ENCODE data around the gene LDLRAD4.

LDLRAD4 gene

DNA sequence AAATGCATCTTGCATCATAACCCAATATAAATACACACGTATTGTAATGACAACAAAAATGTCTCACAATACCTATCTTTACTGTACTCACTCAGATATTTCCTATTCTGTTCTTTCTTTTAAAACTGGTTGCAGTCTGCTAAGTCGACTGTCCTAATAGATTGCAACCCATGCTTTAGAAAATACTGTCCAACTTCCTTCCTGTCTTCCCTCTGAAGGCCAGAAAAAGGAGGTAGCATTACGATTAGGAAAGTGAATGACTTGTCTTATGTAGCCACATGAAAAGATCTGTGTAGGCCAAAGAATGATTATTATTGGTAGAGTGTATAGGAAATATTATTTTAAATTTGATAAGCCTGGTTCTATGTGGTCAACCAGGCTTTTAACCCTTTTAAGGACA, 373.7 kb downstream of the LDLRAD4 start:
- in situ Hi-C loops (cut with HindIII; ENCODE audit: low sequenced_read_pairs), result no loop called here
- H3K4me3 ChIP-seq (ENCODE audit: low read depth, low read length), result no peak overlapping the region
- no peak for DNase-seq (ENCODE audit: low read depth)
- TF ChIP-seq, protein P1, sequence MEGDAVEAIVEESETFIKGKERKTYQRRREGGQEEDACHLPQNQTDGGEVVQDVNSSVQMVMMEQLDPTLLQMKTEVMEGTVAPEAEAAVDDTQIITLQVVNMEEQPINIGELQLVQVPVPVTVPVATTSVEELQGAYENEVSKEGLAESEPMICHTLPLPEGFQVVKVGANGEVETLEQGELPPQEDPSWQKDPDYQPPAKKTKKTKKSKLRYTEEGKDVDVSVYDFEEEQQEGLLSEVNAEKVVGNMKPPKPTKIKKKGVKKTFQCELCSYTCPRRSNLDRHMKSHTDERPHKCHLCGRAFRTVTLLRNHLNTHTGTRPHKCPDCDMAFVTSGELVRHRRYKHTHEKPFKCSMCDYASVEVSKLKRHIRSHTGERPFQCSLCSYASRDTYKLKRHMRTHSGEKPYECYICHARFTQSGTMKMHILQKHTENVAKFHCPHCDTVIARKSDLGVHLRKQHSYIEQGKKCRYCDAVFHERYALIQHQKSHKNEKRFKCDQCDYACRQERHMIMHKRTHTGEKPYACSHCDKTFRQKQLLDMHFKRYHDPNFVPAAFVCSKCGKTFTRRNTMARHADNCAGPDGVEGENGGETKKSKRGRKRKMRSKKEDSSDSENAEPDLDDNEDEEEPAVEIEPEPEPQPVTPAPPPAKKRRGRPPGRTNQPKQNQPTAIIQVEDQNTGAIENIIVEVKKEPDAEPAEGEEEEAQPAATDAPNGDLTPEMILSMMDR (IDR thresholded peaks at IDR 0.05; ENCODE audit: low read depth, low read length, missing control alignments), result no peak

DNA sequence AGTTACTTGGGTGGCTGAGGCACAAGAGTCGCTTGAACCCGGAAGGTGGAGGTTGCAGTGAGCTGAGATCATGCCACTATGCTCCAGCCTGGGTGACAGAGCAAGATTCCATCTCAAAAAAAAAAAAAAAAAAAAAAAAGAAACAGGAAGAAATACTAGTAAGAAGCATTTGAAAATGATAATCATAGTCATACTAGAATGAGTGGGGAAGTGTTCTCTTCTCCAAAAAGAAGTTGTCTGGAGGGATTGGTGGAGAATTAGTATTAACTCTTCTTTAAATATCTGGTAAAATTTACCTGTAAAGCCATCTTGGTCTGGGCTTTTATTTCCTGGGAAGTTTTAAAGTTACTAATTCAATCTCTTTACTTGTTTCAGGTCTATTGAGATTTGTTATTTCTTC, 376.0 kb downstream of the LDLRAD4 start:
- no peak for DNase-seq (ENCODE audit: low read depth)
- in situ Hi-C loops (cut with HindIII; ENCODE audit: low sequenced_read_pairs), result no loop called here
- no peak overlapping the region for H3K4me3 ChIP-seq (ENCODE audit: low read depth, low read length)
- TF ChIP-seq, protein P1 (IDR thresholded peaks at IDR 0.05; ENCODE audit: low read depth, low read length, missing control alignments), result no peak

DNA sequence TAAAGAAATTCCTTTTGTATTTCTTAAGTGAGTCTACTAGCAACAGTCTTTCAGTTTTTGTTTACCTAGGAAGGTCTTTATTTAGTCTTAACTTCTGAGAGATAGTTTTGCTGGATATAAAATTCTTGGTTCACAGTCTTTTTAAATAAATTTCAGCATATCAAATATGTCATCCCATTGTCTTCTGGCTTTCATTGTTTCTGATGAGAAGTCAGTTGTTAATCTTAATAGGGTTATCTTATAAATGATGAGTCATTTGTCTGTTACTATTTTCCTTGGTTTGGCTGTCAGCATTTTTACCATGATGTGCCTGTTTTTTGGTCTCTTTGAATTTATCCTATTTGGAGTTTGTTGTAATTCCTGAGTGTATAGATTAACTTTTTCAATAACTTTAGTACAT, 378.5 kb downstream of the LDLRAD4 start:
- no peak for DNase-seq (ENCODE audit: low read depth)
- in situ Hi-C loops (cut with HindIII; ENCODE audit: low sequenced_read_pairs), result no loop called here
- TF ChIP-seq, protein P1 (IDR thresholded peaks at IDR 0.05; ENCODE audit: low read depth, low read length, missing control alignments), result no peak
- H3K4me3 ChIP-seq (ENCODE audit: low read depth, low read length), result no peak overlapping the region

DNA sequence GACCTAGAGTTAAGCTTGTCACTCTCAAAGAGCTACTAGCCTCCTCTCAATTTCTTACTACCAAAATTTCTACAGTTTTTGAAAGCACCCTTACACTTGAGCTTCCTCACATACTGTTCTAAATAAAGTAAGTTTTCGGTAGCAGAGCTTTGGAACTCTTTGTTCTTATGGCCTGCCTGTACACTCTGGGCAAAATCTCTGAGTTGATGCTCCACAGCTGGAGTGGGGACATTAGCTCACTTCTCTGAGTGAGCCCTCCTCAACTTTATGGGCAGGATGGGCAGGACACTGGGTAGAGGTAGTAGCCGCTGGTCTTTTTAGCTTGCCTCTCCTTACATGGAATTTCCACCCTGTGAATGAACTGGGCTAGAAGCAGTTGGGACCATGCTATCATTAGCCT, 380.0 kb downstream of the LDLRAD4 start:
- in situ Hi-C loops (cut with HindIII; ENCODE audit: low sequenced_read_pairs), result no loop called here
- DNase-seq (ENCODE audit: low read depth), result no peak
- TF ChIP-seq, protein P1 (IDR thresholded peaks at IDR 0.05; ENCODE audit: low read depth, low read length, missing control alignments), result no peak
- H3K4me3 ChIP-seq (ENCODE audit: low read depth, low read length), result no peak overlapping the region

DNA sequence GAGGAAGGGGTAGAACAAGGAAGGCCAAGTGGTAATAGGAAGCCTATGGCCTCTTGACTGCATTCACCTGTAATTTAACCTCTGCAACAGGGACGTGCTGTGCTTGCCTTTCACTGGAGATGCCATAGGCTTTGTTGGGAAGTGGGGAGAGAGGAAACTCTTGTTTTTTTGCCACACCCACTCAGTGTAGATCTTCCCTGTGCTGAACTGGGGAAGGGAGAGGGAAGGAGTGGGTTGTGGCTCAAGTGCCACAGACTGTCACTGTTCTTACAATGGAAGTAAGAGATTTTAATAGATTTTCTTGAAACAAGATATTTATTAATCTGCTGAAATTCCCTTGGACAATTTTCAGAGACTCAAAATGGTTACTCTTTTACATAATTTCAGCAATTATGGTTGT, 380.5 kb downstream of the LDLRAD4 start:
- in situ Hi-C loops (cut with HindIII; ENCODE audit: low sequenced_read_pairs), result no loop called here
- no peak for DNase-seq (ENCODE audit: low read depth)
- no peak overlapping the region for H3K4me3 ChIP-seq (ENCODE audit: low read depth, low read length)
- TF ChIP-seq, protein P1 (IDR thresholded peaks at IDR 0.05; ENCODE audit: low read depth, low read length, missing control alignments), result no peak

DNA sequence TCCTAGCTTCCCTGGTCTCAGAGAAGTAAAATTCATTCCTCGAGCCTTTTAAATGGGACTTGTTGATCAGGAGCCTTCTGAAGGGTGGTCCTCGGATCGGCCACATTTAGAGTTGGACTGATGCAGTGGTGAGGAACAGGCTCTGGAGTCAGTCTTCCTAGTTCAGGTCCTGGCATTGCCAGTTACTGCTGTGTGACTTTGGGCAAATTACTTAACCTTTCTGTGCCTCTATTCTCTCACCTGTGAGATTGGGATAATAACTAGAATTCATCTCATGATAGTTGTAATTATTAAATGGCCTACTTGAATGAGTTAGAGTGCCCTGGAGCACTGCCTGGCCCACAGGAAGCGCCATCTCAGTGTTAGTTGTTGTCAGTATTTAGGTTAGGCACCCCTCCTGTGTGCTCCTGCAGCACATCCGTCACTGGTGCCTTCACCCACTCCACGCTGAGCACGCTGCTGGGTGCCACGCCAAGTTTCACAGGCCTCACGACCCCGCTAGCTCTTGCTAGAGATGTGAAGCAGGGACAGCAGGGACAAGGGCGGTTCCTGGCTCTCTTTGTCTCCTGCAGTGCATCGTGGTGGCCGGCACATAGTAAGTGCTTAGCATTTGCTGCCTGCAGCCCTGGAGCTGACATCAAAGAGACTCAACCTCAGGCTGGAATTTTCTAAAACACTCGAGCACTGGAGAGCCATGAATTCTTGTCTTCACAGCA, 384.9 kb downstream of the LDLRAD4 start:
- in situ Hi-C loops (cut with HindIII; ENCODE audit: low sequenced_read_pairs), result no loop called here
- no peak for DNase-seq (ENCODE audit: low read depth)
- no peak overlapping the region for H3K4me3 ChIP-seq (ENCODE audit: low read depth, low read length)
- TF ChIP-seq, protein P1 (IDR thresholded peaks at IDR 0.05; ENCODE audit: low read depth, low read length, missing control alignments), result no peak

Measured in astrocyte of the cerebellum (primary cell).